ENCODE results near the gene SND1. TPM values are rescaled to one million over a fixed set of nuclear protein-coding genes. Genes with fewer than 3 reads are reported as not detected.

The SND1 gene
- total and polyA plus RNA-seq, 2 donors (not counting 1 experiment from before 2014, with no cell fraction given): 137 to 174 TPM

DNA sequence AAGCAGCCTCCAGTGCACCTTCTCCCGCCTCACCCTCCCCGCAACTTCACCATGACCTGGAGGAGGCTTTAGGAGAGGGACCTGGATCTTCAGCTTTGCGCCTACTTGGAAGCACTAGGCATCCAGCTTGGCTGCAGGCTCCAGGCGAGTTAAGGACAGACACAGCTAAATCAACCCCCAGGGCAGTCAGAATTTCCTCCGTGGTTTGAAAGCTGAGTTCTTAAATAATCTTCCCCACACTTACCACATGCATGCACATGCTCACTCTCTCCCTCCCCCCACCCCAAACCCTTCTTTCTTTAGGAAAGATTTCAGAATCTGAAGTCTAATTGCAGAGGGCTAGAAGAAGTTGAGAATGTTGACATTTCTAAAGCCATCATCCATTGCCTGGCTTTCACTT lies 416.0 kb downstream of the SND1 start:
- TF ChIP-seq EZH2 (IDR thresholded peaks at IDR 0.05; ENCODE audit: low read length, missing control alignments): no peak
- TF ChIP-seq, protein P1, sequence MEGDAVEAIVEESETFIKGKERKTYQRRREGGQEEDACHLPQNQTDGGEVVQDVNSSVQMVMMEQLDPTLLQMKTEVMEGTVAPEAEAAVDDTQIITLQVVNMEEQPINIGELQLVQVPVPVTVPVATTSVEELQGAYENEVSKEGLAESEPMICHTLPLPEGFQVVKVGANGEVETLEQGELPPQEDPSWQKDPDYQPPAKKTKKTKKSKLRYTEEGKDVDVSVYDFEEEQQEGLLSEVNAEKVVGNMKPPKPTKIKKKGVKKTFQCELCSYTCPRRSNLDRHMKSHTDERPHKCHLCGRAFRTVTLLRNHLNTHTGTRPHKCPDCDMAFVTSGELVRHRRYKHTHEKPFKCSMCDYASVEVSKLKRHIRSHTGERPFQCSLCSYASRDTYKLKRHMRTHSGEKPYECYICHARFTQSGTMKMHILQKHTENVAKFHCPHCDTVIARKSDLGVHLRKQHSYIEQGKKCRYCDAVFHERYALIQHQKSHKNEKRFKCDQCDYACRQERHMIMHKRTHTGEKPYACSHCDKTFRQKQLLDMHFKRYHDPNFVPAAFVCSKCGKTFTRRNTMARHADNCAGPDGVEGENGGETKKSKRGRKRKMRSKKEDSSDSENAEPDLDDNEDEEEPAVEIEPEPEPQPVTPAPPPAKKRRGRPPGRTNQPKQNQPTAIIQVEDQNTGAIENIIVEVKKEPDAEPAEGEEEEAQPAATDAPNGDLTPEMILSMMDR (conservative IDR thresholded peaks at IDR 0.05 in 1 of 2, IDR thresholded peaks at IDR 0.05 in 1 of 2; ENCODE audit: low read depth in 1 of 2, low read length in 2 of 2): no peak
- no peak for DNase-seq (ENCODE audit: low read depth in 2 of 2)
- Histone ChIP-seq H2AFZ (ENCODE audit: low read length) (no peak overlapping the region), H3K36me3 (ENCODE audit: control insufficient read depth, insufficient read depth, low read length) (no peaks in the 10 kb centered on the region), H3K9ac (ENCODE audit: insufficient read depth, low read length) (no peak overlapping the region), H3K79me2 (ENCODE audit: control insufficient read depth, insufficient read depth, low read length) (no peaks in the 10 kb centered on the region), H3K4me3 (replicated peaks in 1 of 4; ENCODE audit: control extremely low read depth in 1 of 4, insufficient read depth in 1 of 4, low read depth in 3 of 4, low read length in 4 of 4) (no peak overlapping the region), H3K4me1 (ENCODE audit: control insufficient read depth, extremely low read depth, insufficient read depth, low read length) (no peaks in the 10 kb centered on the region), H4K20me1 (ENCODE audit: control insufficient read depth, extremely low read depth, insufficient read depth, low read length) (no peaks in the 10 kb centered on the region), H3K27ac (ENCODE audit: insufficient read depth, low read length) (no peak overlapping the region), H3K27me3 (ENCODE audit: control insufficient read depth, insufficient read depth, low read length) (no peaks in the 10 kb centered on the region), H3K4me2 (ENCODE audit: extremely low read depth, insufficient read depth, low read length) (no peak overlapping the region), H3K9me3 (ENCODE audit: control insufficient read depth, insufficient read depth, low read depth, low read length) (no peaks in the 10 kb centered on the region)

DNA sequence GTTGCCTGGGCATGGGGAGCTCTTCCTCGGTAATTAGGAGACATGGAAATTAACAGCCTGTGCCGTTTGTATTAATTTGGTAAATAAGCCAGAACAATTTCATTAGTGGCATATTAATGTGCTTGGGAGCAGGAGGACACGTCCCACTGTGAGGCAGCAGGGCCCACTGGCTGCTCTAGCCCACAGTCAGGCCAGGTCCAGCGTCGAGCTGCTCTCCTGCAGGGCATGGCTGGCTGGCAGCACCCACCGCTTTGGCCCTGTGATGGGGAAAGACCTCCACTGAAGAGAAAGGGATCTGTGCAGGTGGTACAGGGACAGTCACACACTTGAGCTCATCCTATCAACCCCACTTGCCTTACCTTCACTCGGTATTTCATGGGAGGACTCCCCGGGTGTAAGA lies 416.8 kb downstream of the SND1 start:
- Histone ChIP-seq H3K4me3 (replicated peaks in 1 of 4; ENCODE audit: control extremely low read depth in 1 of 4, insufficient read depth in 1 of 4, low read depth in 3 of 4, low read length in 4 of 4) (no peak overlapping the region), H3K27me3 (ENCODE audit: control insufficient read depth, insufficient read depth, low read length) (no peaks in the 10 kb centered on the region), H3K27ac (ENCODE audit: insufficient read depth, low read length) (no peak overlapping the region), H3K4me2 (ENCODE audit: extremely low read depth, insufficient read depth, low read length) (no peak overlapping the region), H3K79me2 (ENCODE audit: control insufficient read depth, insufficient read depth, low read length) (no peaks in the 10 kb centered on the region), H3K36me3 (ENCODE audit: control insufficient read depth, insufficient read depth, low read length) (no peaks in the 10 kb centered on the region), H3K9ac (ENCODE audit: insufficient read depth, low read length) (no peak overlapping the region), H4K20me1 (ENCODE audit: control insufficient read depth, extremely low read depth, insufficient read depth, low read length) (no peaks in the 10 kb centered on the region), H2AFZ (ENCODE audit: low read length) (no peak overlapping the region), H3K4me1 (ENCODE audit: control insufficient read depth, extremely low read depth, insufficient read depth, low read length) (no peaks in the 10 kb centered on the region), H3K9me3 (ENCODE audit: control insufficient read depth, insufficient read depth, low read depth, low read length) (no peaks in the 10 kb centered on the region)
- no peak for TF ChIP-seq EZH2 (IDR thresholded peaks at IDR 0.05; ENCODE audit: low read length, missing control alignments)
- TF ChIP-seq, protein P1 (conservative IDR thresholded peaks at IDR 0.05 in 1 of 2, IDR thresholded peaks at IDR 0.05 in 1 of 2; ENCODE audit: low read depth in 1 of 2, low read length in 2 of 2): no peak
- no peak for DNase-seq (ENCODE audit: low read depth in 2 of 2)

DNA sequence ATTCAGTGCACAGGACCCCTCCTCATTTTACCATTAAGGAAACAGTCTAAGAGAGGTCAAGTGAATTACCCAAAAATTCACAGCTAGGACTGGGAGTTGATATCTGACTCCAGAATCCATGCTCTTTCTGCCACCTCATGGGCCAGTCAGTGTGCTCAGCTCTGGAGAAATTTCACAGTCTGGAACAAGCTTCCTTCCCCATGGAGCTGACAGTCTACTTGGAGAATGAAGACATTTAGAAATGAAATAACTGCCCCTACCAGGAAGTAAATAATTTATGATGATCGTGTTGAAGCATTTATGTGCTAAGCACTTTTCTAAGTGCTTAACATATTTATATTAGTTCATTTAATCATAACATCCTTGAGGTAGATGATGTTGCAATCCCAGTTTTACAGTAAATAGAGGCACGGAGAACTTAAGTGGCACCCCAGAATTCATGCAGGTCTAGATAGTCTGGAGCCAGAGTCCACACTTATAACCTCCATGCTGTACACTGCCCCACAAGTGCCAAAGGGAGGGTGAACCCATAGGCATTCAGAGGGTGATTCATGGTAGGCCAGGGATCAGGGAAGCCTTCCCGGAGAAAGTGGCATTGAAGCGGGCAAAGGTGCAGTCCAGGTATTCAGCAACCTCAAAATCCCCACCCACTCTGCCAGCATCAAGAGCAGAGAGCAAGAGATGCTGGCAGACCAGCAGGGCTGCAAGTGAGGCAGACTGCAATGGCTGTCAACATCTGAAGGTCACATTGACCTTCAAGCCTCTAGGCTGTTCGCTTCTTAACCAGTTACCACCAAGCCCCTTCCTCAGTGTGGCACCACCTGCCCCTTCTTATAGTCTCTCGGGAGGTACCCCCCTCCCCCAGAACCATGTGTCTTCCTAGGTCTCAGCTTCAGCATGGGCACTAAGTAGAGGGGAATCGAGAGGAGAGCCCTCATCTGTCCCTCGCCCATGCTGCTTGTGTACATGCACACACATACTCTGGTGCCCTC lies 417.7 kb downstream of the SND1 start:
- no peak overlapping the region for H3K27ac ChIP-seq (ENCODE audit: insufficient read depth, low read length)
- H3K4me2 ChIP-seq (ENCODE audit: extremely low read depth, insufficient read depth, low read length): no peak overlapping the region
- H3K9me3 ChIP-seq (ENCODE audit: control insufficient read depth, insufficient read depth, low read depth, low read length): no peaks in the 10 kb centered on the region
- no peak for DNase-seq (ENCODE audit: low read depth in 2 of 2)
- TF ChIP-seq EZH2 (IDR thresholded peaks at IDR 0.05; ENCODE audit: low read length, missing control alignments): no peak
- TF ChIP-seq, protein P1 (conservative IDR thresholded peaks at IDR 0.05 in 1 of 2, IDR thresholded peaks at IDR 0.05 in 1 of 2; ENCODE audit: low read depth in 1 of 2, low read length in 2 of 2): no peak
- no peaks in the 10 kb centered on the region for H3K27me3 ChIP-seq (ENCODE audit: control insufficient read depth, insufficient read depth, low read length)
- no peaks in the 10 kb centered on the region for H3K4me1 ChIP-seq (ENCODE audit: control insufficient read depth, extremely low read depth, insufficient read depth, low read length)
- H3K36me3 ChIP-seq (ENCODE audit: control insufficient read depth, insufficient read depth, low read length): no peaks in the 10 kb centered on the region
- no peaks in the 10 kb centered on the region for H4K20me1 ChIP-seq (ENCODE audit: control insufficient read depth, extremely low read depth, insufficient read depth, low read length)
- no peaks in the 10 kb centered on the region for H3K79me2 ChIP-seq (ENCODE audit: control insufficient read depth, insufficient read depth, low read length)
- no peak overlapping the region for H3K9ac ChIP-seq (ENCODE audit: insufficient read depth, low read length)
- H2AFZ ChIP-seq (ENCODE audit: low read length): no peak overlapping the region
- H3K4me3 ChIP-seq (replicated peaks in 1 of 4; ENCODE audit: control extremely low read depth in 1 of 4, insufficient read depth in 1 of 4, low read depth in 3 of 4, low read length in 4 of 4): no peak overlapping the region
